ENCODE results near the gene LIPT2.

Gene LIPT2

GRCh38 chr11:74504100-74504691 is 10.7 kb upstream of the LIPT2 start:
- no peaks in the 10 kb centered on the region for H3K9me3 ChIP-seq (ENCODE audit: insufficient read depth, low read depth, low read length)
- no peaks in the 10 kb centered on the region for H3K27me3 ChIP-seq (ENCODE audit: insufficient read depth, low read length)
- H3K14ac ChIP-seq (ENCODE audit: low read length): no peak overlapping the region
- H2AFZ ChIP-seq (ENCODE audit: insufficient read depth, low read length, poor library complexity): no peak overlapping the region
- no peak overlapping the region for H4K12ac ChIP-seq (ENCODE audit: low read depth, low read length)
- WGBS (ENCODE audit: extremely low coverage, insufficient coverage, insufficient read length): no CpG with 5 or more reads among the region's 1 CpG
- no peak overlapping the region for H3K27ac ChIP-seq (ENCODE audit: low read depth, low read length)
- H3K79me1 ChIP-seq (ENCODE audit: low read length): peaks cover 3% of the 10 kb centered on the region
- no peaks in the 10 kb centered on the region for H3K79me2 ChIP-seq (ENCODE audit: control insufficient read depth, insufficient read depth, low read length, poor library complexity)
- H3K36me3 ChIP-seq (ENCODE audit: control insufficient read depth in 1 of 2, insufficient read depth in 2 of 2, low read length in 2 of 2): no peaks in the 10 kb centered on the region
- H3K4me3 ChIP-seq (ENCODE audit: low read depth, low read length): no peak overlapping the region
- H3K23ac ChIP-seq (ENCODE audit: low read length): no peak overlapping the region
- no peak overlapping the region for H3K18ac ChIP-seq (ENCODE audit: low read length)
- no peak overlapping the region for H2BK120ac ChIP-seq (ENCODE audit: insufficient read depth, low read length, poor library complexity)
- peaks cover 0 to 2% of the 10 kb centered on the region in 2 experiments for H3K4me1 ChIP-seq (ENCODE audit: control insufficient read depth in 1 of 2, insufficient read depth in 2 of 2, low read length in 2 of 2)
- H3K4ac ChIP-seq (ENCODE audit: low read depth, low read length): no peak overlapping the region
- H4K91ac ChIP-seq (ENCODE audit: low read depth, low read length): no peak overlapping the region
- no peak overlapping the region for H3K4me2 ChIP-seq (ENCODE audit: low read length)
- no peak overlapping the region for H3K9ac ChIP-seq (ENCODE audit: low read length)
- no peak for DNase-seq
- H2BK5ac ChIP-seq (ENCODE audit: low read depth, low read length, poor library complexity): no peak overlapping the region
- no peak overlapping the region for H4K8ac ChIP-seq (ENCODE audit: low read depth, low read length)
- no peak overlapping the region for H2BK12ac ChIP-seq (ENCODE audit: low read length)
- H2AK5ac ChIP-seq (ENCODE audit: low read length): no peak overlapping the region

DNA sequence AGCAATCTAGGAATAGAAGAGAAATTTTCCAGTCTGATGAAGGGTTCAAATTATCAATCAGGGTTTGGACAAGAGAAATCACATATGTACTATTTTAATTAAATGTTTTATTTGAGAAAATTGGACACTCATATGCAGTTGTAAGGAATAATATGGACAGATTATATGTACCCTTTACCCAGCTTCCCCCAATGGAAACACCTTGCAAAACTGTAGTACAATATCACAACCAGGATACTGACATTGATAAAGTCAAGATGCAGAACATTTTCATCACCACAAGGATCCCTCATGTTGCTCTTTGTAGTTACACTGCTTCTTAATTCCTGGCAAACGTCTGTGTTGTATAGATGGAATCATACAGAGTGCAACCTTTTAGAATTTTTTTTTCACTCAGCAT is 1.4 kb upstream of the LIPT2 start:
- no peak overlapping the region for H3K4me2 ChIP-seq (ENCODE audit: low read length)
- DNase-seq: no peak
- H4K12ac ChIP-seq (ENCODE audit: low read depth, low read length): no peak overlapping the region
- H3K4me3 ChIP-seq (ENCODE audit: low read depth, low read length): no peak overlapping the region
- no peaks in the 10 kb centered on the region for H3K36me3 ChIP-seq (ENCODE audit: control insufficient read depth in 1 of 2, insufficient read depth in 2 of 2, low read length in 2 of 2)
- no peak overlapping the region for H3K14ac ChIP-seq (ENCODE audit: low read length)
- H3K4me1 ChIP-seq (ENCODE audit: control insufficient read depth in 1 of 2, insufficient read depth in 2 of 2, low read length in 2 of 2): peaks cover 5 to 8% of the 10 kb centered on the region in 2 experiments
- no peaks in the 10 kb centered on the region for H3K9me3 ChIP-seq (ENCODE audit: insufficient read depth, low read depth, low read length)
- no peak overlapping the region for H3K18ac ChIP-seq (ENCODE audit: low read length)
- no peak overlapping the region for H2AK5ac ChIP-seq (ENCODE audit: low read length)
- H4K91ac ChIP-seq (ENCODE audit: low read depth, low read length): no peak overlapping the region
- H3K79me1 ChIP-seq (ENCODE audit: low read length): peaks cover 4% of the 10 kb centered on the region
- no CpG with 5 or more reads among the region's 1 CpG for WGBS (ENCODE audit: extremely low coverage, insufficient coverage, insufficient read length)
- H3K27me3 ChIP-seq (ENCODE audit: insufficient read depth, low read length): no peaks in the 10 kb centered on the region
- H3K79me2 ChIP-seq (ENCODE audit: control insufficient read depth, insufficient read depth, low read length, poor library complexity): peaks cover 4% of the 10 kb centered on the region
- H2BK12ac ChIP-seq (ENCODE audit: low read length): no peak overlapping the region
- H3K23ac ChIP-seq (ENCODE audit: low read length): no peak overlapping the region
- H3K9ac ChIP-seq (ENCODE audit: low read length): no peak overlapping the region
- no peak overlapping the region for H2BK120ac ChIP-seq (ENCODE audit: insufficient read depth, low read length, poor library complexity)
- no peak overlapping the region for H2AFZ ChIP-seq (ENCODE audit: insufficient read depth, low read length, poor library complexity)
- H3K27ac ChIP-seq (ENCODE audit: low read depth, low read length): no peak overlapping the region
- H3K4ac ChIP-seq (ENCODE audit: low read depth, low read length): no peak overlapping the region
- H2BK5ac ChIP-seq (ENCODE audit: low read depth, low read length, poor library complexity): no peak overlapping the region
- H4K8ac ChIP-seq (ENCODE audit: low read depth, low read length): no peak overlapping the region

DNA sequence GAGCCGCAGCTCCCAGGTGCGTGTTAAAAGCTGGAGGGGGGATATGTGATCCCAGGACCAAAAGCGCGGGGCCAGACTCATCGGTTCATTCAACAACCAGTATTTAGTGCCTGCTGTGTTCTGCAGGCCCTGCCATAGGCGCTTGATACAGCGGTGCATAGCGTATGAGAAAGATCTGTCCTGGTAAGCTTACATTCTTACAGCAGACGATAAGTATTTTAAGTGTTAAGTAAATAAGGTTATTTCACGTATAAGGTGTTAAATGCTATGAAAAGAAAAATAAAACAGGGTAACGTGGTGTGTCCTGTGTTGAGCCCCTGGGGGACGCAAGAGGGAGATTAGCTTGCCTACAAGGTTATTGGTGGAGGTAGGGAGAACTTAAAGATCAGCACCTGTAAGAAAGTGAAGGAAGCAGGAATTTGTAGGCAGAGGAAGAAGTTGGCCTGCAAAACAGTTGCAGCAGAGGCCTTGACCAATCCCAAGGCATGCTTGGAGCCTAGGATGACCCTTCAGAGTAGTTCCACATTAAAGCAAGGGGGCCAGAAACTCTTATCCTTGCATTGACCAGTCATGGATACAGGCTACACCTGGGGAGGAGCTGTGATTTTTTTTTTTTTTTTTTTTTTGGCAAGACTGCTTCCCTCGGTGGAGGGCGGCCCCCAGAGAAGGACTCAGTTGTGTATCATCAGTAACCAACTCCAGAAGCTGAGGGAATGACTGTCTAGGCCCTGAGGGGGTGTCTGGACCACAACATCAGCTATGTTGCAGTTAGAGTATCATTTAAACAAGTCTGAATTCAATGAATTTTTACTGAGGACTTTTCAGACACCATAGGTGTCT is 487 bp upstream of the LIPT2 start:
- WGBS (ENCODE audit: extremely low coverage, insufficient coverage, insufficient read length): 100% methylated on average over 1 of the region's 14 CpGs
- Histone ChIP-seq H3K23ac (ENCODE audit: low read length) (no peak overlapping the region), H2AK5ac (ENCODE audit: low read length) (no peak overlapping the region), H3K79me2 (ENCODE audit: control insufficient read depth, insufficient read depth, low read length, poor library complexity) (peaks cover 4% of the 10 kb centered on the region), H2AFZ (ENCODE audit: insufficient read depth, low read length, poor library complexity) (peak overlapping the region; percentile 89), H4K12ac (ENCODE audit: low read depth, low read length) (peak overlapping the region; percentile 51), H4K91ac (ENCODE audit: low read depth, low read length) (peak overlapping the region; percentile 97), H2BK12ac (ENCODE audit: low read length) (no peak overlapping the region), H3K4me2 (ENCODE audit: low read length) (peak overlapping the region; percentile 76), H4K8ac (ENCODE audit: low read depth, low read length) (peak overlapping the region; percentile 99), H3K79me1 (ENCODE audit: low read length) (peaks cover 4% of the 10 kb centered on the region), H3K4me3 (ENCODE audit: low read depth, low read length) (peak overlapping the region; percentile 97), H3K4me1 (ENCODE audit: control insufficient read depth in 1 of 2, insufficient read depth in 2 of 2, low read length in 2 of 2) (peaks cover 5 to 8% of the 10 kb centered on the region in 2 experiments), H3K18ac (ENCODE audit: low read length) (no peak overlapping the region), H3K4ac (ENCODE audit: low read depth, low read length) (peak overlapping the region; percentile 2), H2BK120ac (ENCODE audit: insufficient read depth, low read length, poor library complexity) (no peak overlapping the region), H3K14ac (ENCODE audit: low read length) (no peak overlapping the region), H3K27ac (ENCODE audit: low read depth, low read length) (peak overlapping the region; percentile 1), H3K27me3 (ENCODE audit: insufficient read depth, low read length) (no peaks in the 10 kb centered on the region), H3K36me3 (ENCODE audit: control insufficient read depth in 1 of 2, insufficient read depth in 2 of 2, low read length in 2 of 2) (no peaks in the 10 kb centered on the region), H3K9me3 (ENCODE audit: insufficient read depth, low read depth, low read length) (no peaks in the 10 kb centered on the region), H3K9ac (ENCODE audit: low read length) (peak overlapping the region; percentile 60), H2BK5ac (ENCODE audit: low read depth, low read length, poor library complexity) (no peak overlapping the region)
- peak in 1 of 2 donors; percentile 85 for DNase-seq

DNA sequence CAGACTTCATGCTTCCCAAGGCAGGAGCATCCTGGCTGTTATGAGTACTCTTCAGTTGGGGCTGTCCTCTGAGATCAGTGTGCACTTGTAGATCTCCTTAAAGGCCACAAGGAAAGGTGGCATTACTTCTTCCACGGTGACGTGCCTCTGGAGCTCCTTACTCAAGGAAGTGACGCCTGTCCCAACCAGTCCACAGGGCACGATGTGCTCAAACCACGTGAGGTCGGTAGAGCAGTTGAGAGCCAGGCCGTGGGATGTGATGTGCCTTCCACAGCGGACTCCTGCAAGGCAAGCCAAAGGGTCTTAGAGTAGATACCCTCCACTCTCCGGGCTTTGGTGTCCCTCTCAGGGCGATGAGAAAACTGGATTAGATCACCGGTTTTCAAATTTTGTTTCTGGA is 1.4 kb downstream of the LIPT2 start:
- Histone ChIP-seq H3K4me3 (ENCODE audit: low read depth, low read length) (no peak overlapping the region), H3K79me1 (ENCODE audit: low read length) (peaks cover 6% of the 10 kb centered on the region), H3K23ac (ENCODE audit: low read length) (no peak overlapping the region), H3K4me1 (ENCODE audit: control insufficient read depth in 1 of 2, insufficient read depth in 2 of 2, low read length in 2 of 2) (peaks cover 5 to 8% of the 10 kb centered on the region in 2 experiments), H3K27ac (ENCODE audit: low read depth, low read length) (peak overlapping the region; percentile 0), H2AFZ (ENCODE audit: insufficient read depth, low read length, poor library complexity) (no peak overlapping the region), H3K27me3 (ENCODE audit: insufficient read depth, low read length) (no peaks in the 10 kb centered on the region), H2AK5ac (ENCODE audit: low read length) (no peak overlapping the region), H3K18ac (ENCODE audit: low read length) (no peak overlapping the region), H4K12ac (ENCODE audit: low read depth, low read length) (no peak overlapping the region), H3K4me2 (ENCODE audit: low read length) (no peak overlapping the region), H3K14ac (ENCODE audit: low read length) (no peak overlapping the region), H4K91ac (ENCODE audit: low read depth, low read length) (peak overlapping the region; percentile 10), H3K79me2 (ENCODE audit: control insufficient read depth, insufficient read depth, low read length, poor library complexity) (peaks cover 4% of the 10 kb centered on the region), H2BK120ac (ENCODE audit: insufficient read depth, low read length, poor library complexity) (no peak overlapping the region), H4K8ac (ENCODE audit: low read depth, low read length) (no peak overlapping the region), H2BK5ac (ENCODE audit: low read depth, low read length, poor library complexity) (no peak overlapping the region), H3K4ac (ENCODE audit: low read depth, low read length) (no peak overlapping the region), H3K9ac (ENCODE audit: low read length) (no peak overlapping the region), H2BK12ac (ENCODE audit: low read length) (no peak overlapping the region), H3K36me3 (ENCODE audit: control insufficient read depth in 1 of 2, insufficient read depth in 2 of 2, low read length in 2 of 2) (no peaks in the 10 kb centered on the region), H3K9me3 (ENCODE audit: insufficient read depth, low read depth, low read length) (no peaks in the 10 kb centered on the region)
- DNase-seq: no peak
- no CpG with 5 or more reads among the region's 11 CpGs for WGBS (ENCODE audit: extremely low coverage, insufficient coverage, insufficient read length)

All from trophoblast cell (in vitro differentiated cells and primary cell).